ENCODE data around the gene FAM120A. TPM values are rescaled to one million over a fixed set of nuclear protein-coding genes. Genes with fewer than 3 reads are reported as not detected.

The FAM120A gene
- total RNA-seq, 1 experiment from 2014 or later: 57.1 TPM

Other genes starting within 250 kb of the FAM120A start
- 21.2 and 25.6 TPM in 2 replicates for gene FAM120AOS, start 1.9 kb downstream of the FAM120A start, total RNA-seq (2014; rRNA removed; shearing (Covaris generic))
- gene PHF2, start 124.9 kb downstream of the FAM120A start, total RNA-seq (2014; rRNA removed; shearing (Covaris generic)): 4.4 and 6.5 TPM in 2 replicates

All from RPMI7951 (cell line).